ENCODE data around the gene PPP2R5C.

Gene PPP2R5C

DNA sequence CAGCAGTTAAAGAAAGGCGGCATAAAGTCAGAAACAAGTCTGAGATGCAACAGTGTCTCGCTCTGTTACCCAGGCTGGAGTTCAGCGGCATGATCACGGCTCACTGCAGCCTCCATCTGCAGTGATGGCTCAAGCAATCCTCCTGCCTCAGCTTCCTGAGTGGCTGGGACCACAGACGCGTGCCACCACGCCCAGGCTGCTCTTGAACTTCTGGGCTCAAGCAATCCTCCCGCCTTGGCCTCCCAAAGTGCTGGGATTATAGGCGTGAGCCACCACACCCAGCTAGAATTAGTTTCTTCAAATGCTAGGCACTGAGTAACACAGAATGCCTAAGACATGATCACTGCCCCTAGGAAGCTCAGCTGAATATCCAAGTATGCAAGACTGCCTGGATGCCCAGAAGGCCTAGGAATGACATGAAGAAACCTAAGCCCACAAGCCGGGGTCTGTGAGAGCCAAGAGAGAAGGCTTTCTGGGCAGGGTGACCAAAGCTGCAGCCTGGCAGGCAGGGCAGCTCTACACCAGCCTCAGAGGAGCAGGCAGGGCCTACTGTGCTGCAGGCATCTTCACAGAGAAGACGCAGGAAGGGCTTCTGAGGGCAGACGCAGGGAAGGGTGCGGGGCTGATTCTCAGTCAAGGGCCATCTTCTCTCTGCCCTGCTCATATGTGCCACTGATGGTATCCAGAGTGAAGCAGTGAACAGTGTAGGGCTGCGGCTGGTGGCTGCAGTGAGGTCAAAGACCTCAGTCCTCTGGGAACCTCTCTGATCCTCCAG is 4.3 kb upstream of the PPP2R5C start:
- no peak overlapping the region for H3K27ac ChIP-seq
- no peak for DNase-seq (ENCODE audit: low spot score)
- TF ChIP-seq, protein P1, sequence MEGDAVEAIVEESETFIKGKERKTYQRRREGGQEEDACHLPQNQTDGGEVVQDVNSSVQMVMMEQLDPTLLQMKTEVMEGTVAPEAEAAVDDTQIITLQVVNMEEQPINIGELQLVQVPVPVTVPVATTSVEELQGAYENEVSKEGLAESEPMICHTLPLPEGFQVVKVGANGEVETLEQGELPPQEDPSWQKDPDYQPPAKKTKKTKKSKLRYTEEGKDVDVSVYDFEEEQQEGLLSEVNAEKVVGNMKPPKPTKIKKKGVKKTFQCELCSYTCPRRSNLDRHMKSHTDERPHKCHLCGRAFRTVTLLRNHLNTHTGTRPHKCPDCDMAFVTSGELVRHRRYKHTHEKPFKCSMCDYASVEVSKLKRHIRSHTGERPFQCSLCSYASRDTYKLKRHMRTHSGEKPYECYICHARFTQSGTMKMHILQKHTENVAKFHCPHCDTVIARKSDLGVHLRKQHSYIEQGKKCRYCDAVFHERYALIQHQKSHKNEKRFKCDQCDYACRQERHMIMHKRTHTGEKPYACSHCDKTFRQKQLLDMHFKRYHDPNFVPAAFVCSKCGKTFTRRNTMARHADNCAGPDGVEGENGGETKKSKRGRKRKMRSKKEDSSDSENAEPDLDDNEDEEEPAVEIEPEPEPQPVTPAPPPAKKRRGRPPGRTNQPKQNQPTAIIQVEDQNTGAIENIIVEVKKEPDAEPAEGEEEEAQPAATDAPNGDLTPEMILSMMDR (conservative IDR thresholded peaks at IDR 0.05; ENCODE audit: low read depth) = no peak
- ChIA-PET CTCF (interaction anchor here (0.8 kb wide), 1 partner anchor 1317 kb away, joined by 3 read pairs; no protein-coding TSS in a partner anchor), POLR2A (ENCODE audit: low non-redundant PET) (no interaction called here)

DNA sequence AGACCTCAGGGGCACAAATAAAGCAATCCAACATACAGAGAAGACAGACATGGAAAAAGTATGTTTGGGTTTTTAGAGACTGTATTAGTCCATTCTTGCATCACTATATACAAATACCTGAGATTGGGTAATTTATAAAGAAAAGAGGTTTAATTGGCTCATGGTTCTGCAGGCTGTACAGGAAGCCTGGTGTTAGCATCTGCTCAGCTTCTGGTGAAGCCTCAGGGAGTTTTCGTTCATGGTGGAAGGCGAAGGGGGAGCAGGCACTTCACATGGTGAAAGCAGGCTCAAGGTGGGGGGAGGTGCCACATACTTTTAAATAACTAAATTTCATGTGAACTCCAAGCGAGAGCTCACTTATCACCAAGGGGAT is 3.7 kb upstream of the PPP2R5C start:
- DNase-seq (ENCODE audit: low spot score) = no peak
- CTCF ChIA-PET = interaction anchor here (0.8 kb wide), 1 partner anchor 1318 kb away, joined by 3 read pairs; no protein-coding TSS in a partner anchor
- TF ChIP-seq, protein P1 (conservative IDR thresholded peaks at IDR 0.05; ENCODE audit: low read depth) = no peak
- H3K27ac ChIP-seq = no peak overlapping the region
- POLR2A ChIA-PET (ENCODE audit: low non-redundant PET) = no interaction called here

DNA sequence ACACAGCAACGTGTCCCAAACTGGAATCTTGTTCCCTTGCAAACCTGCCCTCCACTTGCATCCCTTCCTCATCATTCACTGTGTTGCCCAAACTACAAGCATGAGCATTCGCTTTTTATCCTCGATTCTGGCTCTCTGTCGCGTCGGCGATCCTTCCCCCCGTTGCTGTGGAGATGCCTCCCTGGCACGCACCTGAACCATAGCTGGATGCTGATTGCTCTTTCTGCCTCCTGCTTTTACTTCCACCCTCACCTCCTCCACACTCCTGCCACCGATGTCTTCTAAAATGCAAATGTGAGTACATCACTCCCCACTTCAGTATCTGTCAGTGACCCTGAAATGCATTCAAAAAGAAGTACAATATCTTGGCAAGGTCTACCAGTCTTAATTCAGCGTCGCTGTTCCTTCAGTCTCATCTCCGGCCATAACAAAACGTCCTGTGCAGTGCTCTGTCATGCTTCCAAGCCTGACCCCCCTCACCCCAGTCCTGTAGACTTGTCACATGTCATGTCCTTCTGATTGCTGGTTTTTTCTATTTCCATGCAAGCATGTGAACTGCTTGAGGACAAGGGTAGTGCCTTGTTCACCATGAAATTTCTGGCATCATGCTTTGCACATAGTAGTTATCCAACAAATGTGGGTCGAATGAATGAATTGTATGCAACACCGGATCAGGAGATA is 2.5 kb upstream of the PPP2R5C start:
- DNase-seq (ENCODE audit: low spot score) = no peak
- no peak overlapping the region for H3K27ac ChIP-seq
- ChIA-PET POLR2A (ENCODE audit: low non-redundant PET) (no interaction called here), CTCF (interaction anchor here (1.5 kb wide), 1 partner anchor 52 kb away, joined by 4 read pairs; no protein-coding TSS in a partner anchor)
- TF ChIP-seq, protein P1 (conservative IDR thresholded peaks at IDR 0.05; ENCODE audit: low read depth) = no peak

DNA sequence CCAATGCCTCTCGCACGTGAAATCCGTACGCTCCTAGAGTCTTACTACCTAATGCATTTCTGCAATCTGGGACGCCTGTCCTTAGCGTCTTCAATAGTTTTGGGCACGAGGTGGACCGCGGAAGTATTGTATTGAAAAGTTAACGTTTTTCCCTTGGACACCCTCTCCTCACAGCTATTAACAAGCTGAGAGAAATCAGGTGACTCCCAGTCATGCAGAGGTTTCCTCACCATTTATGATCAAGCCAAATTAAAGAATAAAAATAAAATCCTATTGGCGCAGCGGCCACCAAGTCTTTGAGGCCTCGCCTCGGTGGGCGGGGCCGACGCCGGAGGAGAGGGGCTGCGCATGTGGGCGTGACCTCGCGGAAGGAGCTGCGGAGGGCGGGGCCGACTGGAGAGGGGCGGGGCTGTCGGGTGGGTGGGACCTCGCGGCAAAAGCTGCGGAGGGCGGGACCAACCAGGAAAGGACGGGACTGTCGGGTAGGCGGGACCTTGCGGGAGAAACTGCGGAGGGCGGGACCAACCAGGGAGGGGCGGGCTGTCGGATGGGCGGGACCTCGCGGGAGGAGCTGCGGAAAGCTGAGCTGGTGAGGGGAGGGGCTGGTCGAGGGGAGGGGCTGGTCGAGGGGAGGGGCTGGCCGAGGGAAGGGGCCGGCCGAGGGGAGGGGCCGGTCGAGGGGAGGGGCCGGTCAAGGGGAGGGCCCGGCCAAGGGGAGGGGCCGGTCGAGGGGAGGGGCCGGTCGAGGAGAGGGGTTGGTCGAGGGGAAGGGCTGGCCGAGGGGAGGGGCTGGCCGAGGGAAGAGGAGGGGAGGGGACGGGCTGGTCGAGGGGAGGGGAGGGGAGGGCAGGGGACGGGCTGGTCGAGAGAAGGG is 1.1 kb upstream of the PPP2R5C start:
- TF ChIP-seq, protein P1 (conservative IDR thresholded peaks at IDR 0.05; ENCODE audit: low read depth) = no peak
- H3K27ac ChIP-seq = peak overlapping the region; percentile 88
- peak; percentile 97 for DNase-seq (ENCODE audit: low spot score)
- ChIA-PET CTCF (interaction anchor here (0.6 to 1.5 kb wide), 2 partner anchors 29 to 53 kb away, joined by 3 to 4 read pairs; no protein-coding TSS in a partner anchor), POLR2A (ENCODE audit: low non-redundant PET) (no interaction called here)

DNA sequence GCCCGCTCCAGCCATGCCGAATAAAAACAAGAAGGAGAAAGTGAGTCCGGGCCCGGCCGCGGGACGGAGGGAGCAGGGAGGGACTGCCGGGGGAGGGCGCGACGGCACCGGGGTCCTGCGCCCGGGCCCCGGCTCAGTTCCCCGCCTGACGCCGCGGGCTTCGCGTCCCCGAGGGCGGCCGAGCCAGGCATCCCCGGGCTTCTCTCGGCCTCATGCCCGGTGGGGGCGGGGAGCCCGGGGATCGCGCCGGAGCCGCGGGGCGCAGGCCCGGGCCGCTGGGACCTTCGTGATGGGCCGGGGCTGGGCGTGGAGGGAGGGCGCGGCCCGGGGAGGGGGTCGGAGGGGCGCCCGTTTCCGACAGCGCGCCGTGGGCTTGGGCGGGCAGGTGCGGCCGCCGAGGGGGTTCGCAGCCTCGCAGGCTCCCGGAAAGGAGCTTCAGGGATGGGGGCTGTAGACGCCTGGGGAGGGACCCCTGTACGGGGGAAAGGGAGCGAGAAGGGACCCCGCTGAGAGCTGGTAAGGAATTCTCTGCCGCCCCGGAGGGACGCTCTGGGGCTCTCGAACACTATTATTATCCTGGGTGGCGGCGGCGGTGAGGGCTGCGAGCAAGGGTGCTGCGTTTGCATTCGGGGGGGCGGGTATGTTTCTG is 496 bp downstream of the PPP2R5C start:
- POLR2A ChIA-PET (ENCODE audit: low non-redundant PET) = interaction anchor here (0.6 kb wide), 1 partner anchor 1365 kb away, joined by 3 read pairs; no protein-coding TSS in a partner anchor
- CTCF ChIA-PET = interaction anchor here (0.6 to 1.2 kb wide), 5 partner anchors 8 to 192 kb away, joined by 3 to 5 read pairs (median 3); no protein-coding TSS in a partner anchor
- TF ChIP-seq, protein P1 (conservative IDR thresholded peaks at IDR 0.05; ENCODE audit: low read depth) = no peak
- DNase-seq (ENCODE audit: low spot score) = peak; percentile 30
- peak overlapping the region; percentile 88 for H3K27ac ChIP-seq
